H1 (cell line): ENCODE results near the gene PSORS1C2. TPM values are rescaled to one million over a fixed set of nuclear protein-coding genes. Genes with fewer than 3 reads are reported as not detected.

Experiments used
- BACH1 ChIP-seq: IDR thresholded peaks from 2 replicates; pipeline ENCODE4 v1.6.1; 2012; ENCODE audit warnings: low read length, improper control_type of control experiment
- POLR2AphosphoS5 ChIP-seq: IDR thresholded peaks from 2 replicates; pipeline ENCODE4 v1.6.1; 2011; ENCODE audit warnings: low read depth, low read length
- SIX5 ChIP-seq: IDR thresholded peaks from 2 replicates; pipeline ENCODE4 v1.6.1; 2011; ENCODE audit warnings: mild to moderate bottlenecking, low read depth, low read length
- TAF7 ChIP-seq: optimal IDR thresholded peaks from 2 replicates; pipeline ENCODE3; 2011; ENCODE audit warnings: low read depth, mild to moderate bottlenecking, inconsistent platforms, low read length, moderate library complexity, borderline replicate concordance
- polyA plus RNA-seq, 7 experiments: library from polyadenylated mRNA; depleted of rRNA in 3 of 7; stranded (reverse) in 5 of 7; unstranded in 2 of 7; fragments of >200 nt in 5 of 7; fragments of 200-250 nt in 2 of 7; gene quantifications; 1 replicate in 5 of 7; 2 replicates in 1 of 7; 4 replicates in 1 of 7; pipeline versions ENCODE4 v1.2.1 to v1.2.3, GENCODE V29; 2011 to 2013; ENCODE audit warnings: missing spikeins in 2 of 7, mixed read lengths in 2 of 7
- total RNA-seq: library from RNA; stranded (reverse); fragmentation: NEBNext Ultra II Directional; extraction: Animal tissue kit (Norgen Biotek cat#: 25700); gene quantifications from 2 replicates; pipeline ENCODE4 v1.2.1, GENCODE V29; 2021
- TF ChIP-seq, protein P1 (sequence below), 3 experiments: IDR thresholded peaks; 1 replicate in 2 of 3; 2 replicates in 1 of 3; pipeline versions ENCODE4 v1.5.1 to v1.6.1; 2011; ENCODE audit warnings: low read length in 3 of 3, mild to moderate bottlenecking in 3 of 3, inconsistent platforms in 2 of 3, low read depth in 1 of 3, moderate library complexity in 1 of 3; ENCODE audit not compliant: insufficient read depth in 1 of 3; ENCODE audit errors: control extremely low read depth in 1 of 3
- TF ChIP-seq, protein P2 (sequence below): IDR thresholded peaks from 2 replicates; pipeline ENCODE4 v1.6.1; 2012; ENCODE audit warnings: inconsistent platforms

Gene PSORS1C2
- total and polyA plus RNA-seq, 2 of the 8 experiments (the other 6 are each of a cell fraction or from before 2014, with no cell fraction given), result 0.11 TPM; not detected in 1

DNA sequence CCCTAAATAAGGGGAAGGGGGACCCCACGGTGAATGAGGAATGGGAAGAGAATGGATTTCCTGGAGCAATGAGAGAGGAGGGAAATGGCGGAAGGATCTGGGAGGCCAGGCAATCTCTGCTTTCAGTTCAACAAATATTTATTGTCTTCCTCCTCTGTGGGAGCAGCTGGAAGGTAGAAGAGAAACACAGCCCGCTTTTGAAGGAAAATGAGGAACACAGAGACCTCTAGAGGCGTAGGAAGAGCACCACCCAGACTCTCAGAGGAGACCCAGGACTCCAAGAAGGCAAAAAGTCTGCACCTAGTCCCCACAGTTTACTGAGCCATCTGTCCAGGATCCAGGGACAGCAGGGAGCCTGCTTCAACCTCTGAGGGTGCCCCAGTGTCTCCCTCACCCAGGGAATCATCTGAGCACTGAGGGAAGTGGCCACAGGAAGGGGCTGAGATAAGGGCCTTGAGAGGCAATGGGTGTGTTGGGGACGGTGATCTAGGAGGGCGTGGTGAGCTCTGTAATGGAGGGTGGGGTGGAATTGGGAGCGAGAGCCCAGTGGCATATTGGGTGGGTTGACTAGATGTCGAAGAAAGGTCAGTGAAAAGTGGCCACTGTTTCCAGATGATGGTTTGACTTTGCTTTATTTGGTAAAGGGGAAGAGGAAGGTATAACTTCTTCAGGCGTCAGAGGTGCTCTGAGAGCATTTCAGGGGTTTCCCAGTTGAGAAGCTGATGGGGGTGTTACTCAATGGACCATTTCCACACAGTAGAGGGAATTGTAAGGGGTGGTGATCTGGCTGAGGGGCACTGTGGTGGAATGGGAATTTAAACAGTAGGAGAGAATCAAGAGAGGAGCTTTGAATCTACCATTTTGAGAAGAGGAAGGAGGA lies 23.7 kb downstream of the PSORS1C2 start (continued):
- TF ChIP-seq, protein P1, sequence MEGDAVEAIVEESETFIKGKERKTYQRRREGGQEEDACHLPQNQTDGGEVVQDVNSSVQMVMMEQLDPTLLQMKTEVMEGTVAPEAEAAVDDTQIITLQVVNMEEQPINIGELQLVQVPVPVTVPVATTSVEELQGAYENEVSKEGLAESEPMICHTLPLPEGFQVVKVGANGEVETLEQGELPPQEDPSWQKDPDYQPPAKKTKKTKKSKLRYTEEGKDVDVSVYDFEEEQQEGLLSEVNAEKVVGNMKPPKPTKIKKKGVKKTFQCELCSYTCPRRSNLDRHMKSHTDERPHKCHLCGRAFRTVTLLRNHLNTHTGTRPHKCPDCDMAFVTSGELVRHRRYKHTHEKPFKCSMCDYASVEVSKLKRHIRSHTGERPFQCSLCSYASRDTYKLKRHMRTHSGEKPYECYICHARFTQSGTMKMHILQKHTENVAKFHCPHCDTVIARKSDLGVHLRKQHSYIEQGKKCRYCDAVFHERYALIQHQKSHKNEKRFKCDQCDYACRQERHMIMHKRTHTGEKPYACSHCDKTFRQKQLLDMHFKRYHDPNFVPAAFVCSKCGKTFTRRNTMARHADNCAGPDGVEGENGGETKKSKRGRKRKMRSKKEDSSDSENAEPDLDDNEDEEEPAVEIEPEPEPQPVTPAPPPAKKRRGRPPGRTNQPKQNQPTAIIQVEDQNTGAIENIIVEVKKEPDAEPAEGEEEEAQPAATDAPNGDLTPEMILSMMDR (IDR thresholded peaks at IDR 0.05; ENCODE audit: control extremely low read depth in 1 of 3, insufficient read depth in 1 of 3, low read depth in 1 of 3, low read length in 3 of 3), result peak in 2 of 3 experiments; percentile 12 to 35; a peak in 1 of 4 replicates
- no peak for TF ChIP-seq BACH1
- no peak for TF ChIP-seq SIX5
- TF ChIP-seq, protein P2, sequence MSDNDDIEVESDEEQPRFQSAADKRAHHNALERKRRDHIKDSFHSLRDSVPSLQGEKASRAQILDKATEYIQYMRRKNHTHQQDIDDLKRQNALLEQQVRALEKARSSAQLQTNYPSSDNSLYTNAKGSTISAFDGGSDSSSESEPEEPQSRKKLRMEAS, result no peak
- TF ChIP-seq POLR2AphosphoS5, result no peak
- TF ChIP-seq TAF7, result no peak
